Tibial nerve (tissue), 4 donors: ENCODE measurements around the gene MECP2.

ENCODE experiments used
- CTCF ChIP-seq, 5 experiments: fragments of 200-600 bp in 3 of 5; fragments of 450-650 bp in 2 of 5; sonication (generic) in 3 of 5; IDR thresholded peaks; one replicate each; pipeline ENCODE4 v1.5.1; 2016 to 2019; ENCODE audit warnings: antibody characterized with exemption in 5 of 5, mild to moderate bottlenecking in 3 of 5, moderate library complexity in 2 of 5
- EP300 ChIP-seq, 2 donors: sonication (generic); formaldehyde crosslinking; IDR thresholded peaks; one replicate each; pipeline ENCODE4 v1.6.1; 2017; ENCODE audit warnings: antibody characterized with exemption in 2 of 2, mild to moderate bottlenecking in 1 of 2
- POLR2A ChIP-seq, 2 donors: fragments of 450-650 bp; IDR thresholded peaks; one replicate each; pipeline ENCODE4 v1.6.1; 2017; ENCODE audit warnings: antibody characterized with exemption in 2 of 2, mild to moderate bottlenecking in 2 of 2, moderate library complexity in 2 of 2

- no peak for TF ChIP-seq CTCF (IDR thresholded peaks at IDR 0.05)
- no peak for TF ChIP-seq POLR2A (IDR thresholded peaks at IDR 0.05)
- TF ChIP-seq EP300 (IDR thresholded peaks at IDR 0.05), result no peak
Measured at GRCh38 chrX:154123241-154124219, 26.0 kb upstream of the MECP2 start.
